ENCODE measurements around the gene SETD7. TPM values are rescaled to one million over a fixed set of nuclear protein-coding genes. Genes with fewer than 3 reads are reported as not detected.
A peak's percentile ranks its signal among the peaks of the same experiment; 100 is the strongest.

SETD7 gene
- total RNA-seq (10 to 100 TPM; 78.4 to 96.0 (median 91.4) TPM), polyA plus RNA-seq (10 to 100 TPM; 15.2 to 70.1 (median 38.8) TPM)
- long read RNA-seq, donor 1, full-length matches to known transcripts, result 6 of 26 reads
- long read RNA-seq, donor 1, partial matches to known transcripts, result 1 of 26 reads
- long read RNA-seq, donor 1, other reads (novel, unspliced or antisense), result 19 of 26 reads
- long read RNA-seq, donor 2, full-length matches to known transcripts, result 21 of 56 reads
- long read RNA-seq, donor 2, partial matches to known transcripts, result 1 of 56 reads
- long read RNA-seq, donor 2, other reads (novel, unspliced or antisense), result 34 of 56 reads

DNA sequence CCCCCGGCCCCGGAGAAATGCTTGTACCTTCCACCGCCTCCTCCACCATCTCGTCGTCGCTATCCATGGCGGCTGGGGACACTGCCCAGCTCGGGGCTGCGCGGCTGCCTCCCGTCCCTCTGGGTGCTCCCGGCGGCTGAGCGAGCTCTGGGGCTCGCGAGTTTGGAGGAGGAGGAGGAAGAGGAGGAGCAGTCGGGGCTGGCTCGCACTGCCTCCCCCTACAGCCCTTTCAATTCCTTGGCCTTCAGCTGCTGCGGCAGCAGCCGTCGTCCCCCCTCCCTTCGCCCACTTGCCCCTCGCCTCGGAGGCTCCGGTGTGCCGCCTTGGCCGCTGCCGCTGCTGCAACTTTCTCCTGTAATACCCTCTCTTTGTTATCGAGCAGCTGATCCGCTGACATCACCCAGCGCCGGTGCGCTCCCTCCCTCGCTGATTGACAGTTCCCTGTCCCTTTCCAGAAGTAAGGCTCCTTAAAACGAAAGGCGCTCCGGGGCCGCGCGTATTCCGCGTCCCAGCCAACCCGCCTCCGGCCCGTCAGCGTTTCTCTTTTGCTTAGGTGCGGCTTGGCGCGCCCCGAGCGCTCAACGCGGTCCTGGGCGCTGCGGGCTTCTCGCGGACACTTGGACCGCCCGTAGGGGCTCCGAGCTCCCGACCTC, at the start of gene SETD7:
TSS of gene SETD7 (minus strand) at position 149 of the 653 bp plus-strand sequence. CDS start at position 67, 82 bp downstream.
- DNase-seq, result peak; percentile 76 to 88
- ATAC-seq, result peak; percentile 62 to 75 (median 66)
- Histone ChIP-seq H3K36me3 (ENCODE audit: insufficient read depth in 1 of 2, low read depth in 1 of 2) (no peaks in the 10 kb centered on the region), H3K4me3 (peak within 1 kb of the TSS; percentile 96), H3K4me1 (peaks cover 37% of the 10 kb centered on the region), H3K27me3 (ENCODE audit: insufficient read depth in 3 of 3, low read length in 2 of 3) (no peaks in the 10 kb centered on the region), H3K9me3 (no peaks in the 10 kb centered on the region), H3K27ac (peak within 1 kb of the TSS; percentile 99)
- TF ChIP-seq, protein P1, sequence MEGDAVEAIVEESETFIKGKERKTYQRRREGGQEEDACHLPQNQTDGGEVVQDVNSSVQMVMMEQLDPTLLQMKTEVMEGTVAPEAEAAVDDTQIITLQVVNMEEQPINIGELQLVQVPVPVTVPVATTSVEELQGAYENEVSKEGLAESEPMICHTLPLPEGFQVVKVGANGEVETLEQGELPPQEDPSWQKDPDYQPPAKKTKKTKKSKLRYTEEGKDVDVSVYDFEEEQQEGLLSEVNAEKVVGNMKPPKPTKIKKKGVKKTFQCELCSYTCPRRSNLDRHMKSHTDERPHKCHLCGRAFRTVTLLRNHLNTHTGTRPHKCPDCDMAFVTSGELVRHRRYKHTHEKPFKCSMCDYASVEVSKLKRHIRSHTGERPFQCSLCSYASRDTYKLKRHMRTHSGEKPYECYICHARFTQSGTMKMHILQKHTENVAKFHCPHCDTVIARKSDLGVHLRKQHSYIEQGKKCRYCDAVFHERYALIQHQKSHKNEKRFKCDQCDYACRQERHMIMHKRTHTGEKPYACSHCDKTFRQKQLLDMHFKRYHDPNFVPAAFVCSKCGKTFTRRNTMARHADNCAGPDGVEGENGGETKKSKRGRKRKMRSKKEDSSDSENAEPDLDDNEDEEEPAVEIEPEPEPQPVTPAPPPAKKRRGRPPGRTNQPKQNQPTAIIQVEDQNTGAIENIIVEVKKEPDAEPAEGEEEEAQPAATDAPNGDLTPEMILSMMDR (IDR thresholded peaks at IDR 0.05), result no peak
- intact Hi-C loops (cut with DNase I), result loop anchor here in 1 of 2 donors (5.0 kb wide), 1 partner anchor 139 kb away; no protein-coding TSS in a partner anchor
- 0 to 1% (median 0%) methylated on average over 49 to 61 of the region's 61 CpGs for WGBS, 3 donors

DNA sequence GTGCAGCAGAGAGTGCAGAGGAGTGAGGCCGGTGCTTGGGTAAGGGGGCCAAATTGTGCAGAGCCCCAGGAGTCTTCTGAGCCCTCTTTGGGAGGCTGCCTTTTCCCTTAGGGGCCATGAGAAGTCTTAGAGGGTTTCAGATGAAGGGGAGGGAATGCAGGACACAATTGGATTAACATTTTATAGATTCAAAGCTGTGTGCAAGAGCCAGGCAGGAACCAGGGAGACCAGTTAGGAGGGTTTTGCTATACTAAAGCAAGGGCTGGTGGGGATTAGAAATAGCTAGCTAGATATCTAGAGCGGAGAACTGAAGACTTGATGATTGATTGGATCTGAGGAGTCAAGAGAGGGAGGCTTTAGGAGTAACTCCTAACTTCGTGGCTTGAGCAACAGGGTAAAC, 49.5 kb upstream of the SETD7 start:
- Histone ChIP-seq H3K27me3 (ENCODE audit: insufficient read depth in 3 of 3, low read length in 2 of 3) (no peaks in the 10 kb centered on the region), H3K4me1 (no peaks in the 10 kb centered on the region), H3K36me3 (ENCODE audit: insufficient read depth in 1 of 2, low read depth in 1 of 2) (no peaks in the 10 kb centered on the region), H3K4me3 (no peak overlapping the region), H3K27ac (no peak overlapping the region), H3K9me3 (no peaks in the 10 kb centered on the region)
- intact Hi-C loops (cut with DNase I), result no loop called here
- WGBS, 3 donors, result 81 to 95% (median 95%) methylated on average over 3 of the region's 3 CpGs
- TF ChIP-seq, protein P1 (IDR thresholded peaks at IDR 0.05), result no peak
- DNase-seq (no peak), ATAC-seq (no peak)

DNA sequence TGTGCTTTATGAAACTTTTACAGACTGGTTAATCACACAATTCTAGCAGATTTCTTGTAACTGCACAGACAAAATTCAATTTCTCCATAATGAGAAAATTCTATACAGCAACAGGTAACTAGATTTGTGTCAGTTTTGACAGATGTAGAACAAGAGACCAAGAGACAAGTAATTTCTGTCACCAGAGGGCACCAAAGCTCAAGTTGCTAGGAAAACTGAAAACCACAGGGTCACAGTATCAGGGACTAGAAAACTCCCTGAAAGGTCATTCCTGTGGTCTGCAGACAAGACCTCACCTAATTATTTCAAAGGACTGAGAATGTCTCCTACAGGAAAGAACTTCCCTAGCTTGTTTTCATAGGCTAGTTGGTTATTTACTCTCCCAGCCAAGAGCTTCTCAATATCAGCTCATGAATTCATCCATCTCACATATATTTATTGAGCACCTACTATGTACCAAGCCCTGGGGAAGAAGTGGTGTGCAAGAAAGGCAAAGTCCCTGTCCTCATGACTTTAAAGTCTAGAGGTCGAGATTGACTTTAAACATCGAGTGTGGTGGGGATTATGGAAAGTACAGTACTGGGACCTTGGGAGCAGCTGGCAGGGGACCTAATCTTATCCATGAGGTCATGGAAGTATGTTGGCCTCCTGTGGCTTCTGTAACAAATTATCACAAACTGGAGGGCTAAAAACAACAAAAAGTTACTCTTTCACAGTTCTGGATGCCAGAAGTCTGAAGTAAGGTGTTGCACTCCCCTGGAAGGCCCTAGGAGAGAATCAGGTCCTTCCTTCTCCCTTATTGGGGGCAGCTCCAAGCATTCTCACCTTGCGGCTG, 47.8 kb upstream of the SETD7 start:
- H3K4me1 ChIP-seq, result no peaks in the 10 kb centered on the region
- peak; percentile 43 to 66 (median 62) for ATAC-seq
- no peak overlapping the region for H3K27ac ChIP-seq
- DNase-seq, result no peak
- H3K36me3 ChIP-seq (ENCODE audit: insufficient read depth in 1 of 2, low read depth in 1 of 2), result no peaks in the 10 kb centered on the region
- H3K27me3 ChIP-seq (ENCODE audit: insufficient read depth in 3 of 3, low read length in 2 of 3), result no peaks in the 10 kb centered on the region
- TF ChIP-seq, protein P1 (IDR thresholded peaks at IDR 0.05), result peak; percentile 68
- H3K9me3 ChIP-seq, result no peaks in the 10 kb centered on the region
- 50 to 63% (median 56%) methylated on average over 3 of the region's 3 CpGs for WGBS, 3 donors
- H3K4me3 ChIP-seq, result no peak overlapping the region
- intact Hi-C loops (cut with DNase I), result loop anchor here (1.0 to 5.0 kb wide), 2 partner anchors 48 to 49 kb away; no protein-coding TSS in a partner anchor

DNA sequence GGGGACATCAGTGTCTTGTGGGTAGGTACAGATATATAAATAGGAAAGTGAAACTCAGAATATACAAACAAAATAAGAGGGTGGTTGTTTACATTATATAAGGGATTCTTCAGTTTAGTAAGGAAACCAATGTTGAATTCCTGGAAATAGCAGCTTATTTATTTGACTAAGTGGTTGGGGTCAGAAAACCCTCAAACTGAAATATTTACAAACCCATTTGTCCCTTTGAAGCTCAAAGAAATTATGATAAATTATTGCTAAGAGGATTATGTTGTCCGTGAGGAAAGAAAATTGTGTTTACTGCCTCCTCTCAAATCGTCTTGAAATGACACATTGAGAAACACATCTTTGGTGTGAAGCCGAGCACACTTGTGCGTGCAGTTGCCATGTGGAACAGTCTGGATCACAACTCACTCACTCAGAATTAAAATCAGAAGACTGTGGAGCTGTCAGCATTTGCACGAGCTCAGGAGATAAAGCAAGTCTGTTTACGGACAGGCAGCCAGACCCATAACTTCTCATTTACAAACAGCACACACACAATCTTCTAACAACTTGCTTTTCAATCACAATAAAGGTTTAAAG, 46.8 kb upstream of the SETD7 start:
- Histone ChIP-seq H3K27me3 (ENCODE audit: insufficient read depth in 3 of 3, low read length in 2 of 3) (no peaks in the 10 kb centered on the region), H3K4me1 (no peaks in the 10 kb centered on the region), H3K9me3 (no peaks in the 10 kb centered on the region), H3K4me3 (no peak overlapping the region), H3K27ac (no peak overlapping the region), H3K36me3 (ENCODE audit: insufficient read depth in 1 of 2, low read depth in 1 of 2) (no peaks in the 10 kb centered on the region)
- intact Hi-C loops (cut with DNase I), result loop anchor here (1.0 to 5.0 kb wide), 2 partner anchors 48 to 49 kb away; no protein-coding TSS in a partner anchor
- 62 to 70% (median 70%) methylated on average over 6 of the region's 6 CpGs for WGBS, 3 donors
- TF ChIP-seq, protein P1 (IDR thresholded peaks at IDR 0.05), result no peak
- ATAC-seq (no peak), DNase-seq (no peak)
